CD4-positive, alpha-beta T cell treated with Interleukin-6 for 4 hours (primary cell): Measurements from ENCODE around the gene UPP2.

Experiments
- DNase-seq: peaks from one replicate; pipeline ENCODE4 v3.0.0-alpha.2; 2020; ENCODE audit warnings: mixed read lengths

UPP2 gene

DNA sequence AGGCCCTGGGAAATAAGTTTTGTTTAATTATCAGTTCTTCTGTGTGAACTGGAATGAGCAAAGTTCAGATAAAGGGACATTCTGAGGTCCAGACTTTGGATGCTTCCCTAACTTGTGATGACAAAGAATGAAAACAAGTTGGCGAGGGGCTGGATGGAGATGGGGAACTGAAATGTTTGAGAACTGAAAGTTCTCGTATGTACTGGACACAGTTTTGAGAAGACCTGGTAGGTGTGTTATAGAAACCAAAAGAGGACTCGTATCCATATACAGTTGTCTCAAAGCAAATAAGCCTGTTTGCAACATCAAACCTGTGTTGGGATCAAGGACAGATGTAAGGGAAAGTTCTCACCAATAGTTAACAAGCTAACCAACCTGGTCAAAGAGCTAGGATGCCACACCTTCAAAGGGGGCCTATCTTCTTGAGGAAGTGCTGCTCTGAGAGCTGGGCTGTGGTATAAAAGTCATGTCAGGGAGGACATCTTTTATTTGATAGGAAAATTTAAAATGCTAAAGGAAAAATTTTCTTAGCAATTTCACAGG lies at the start of gene UPP2:
Gene UPP2 (plus strand): TSS at position 493 of the 543 bp plus-strand sequence. CDS start 188 bp downstream, outside the sequence.
- DNase-seq, result no peak

DNA sequence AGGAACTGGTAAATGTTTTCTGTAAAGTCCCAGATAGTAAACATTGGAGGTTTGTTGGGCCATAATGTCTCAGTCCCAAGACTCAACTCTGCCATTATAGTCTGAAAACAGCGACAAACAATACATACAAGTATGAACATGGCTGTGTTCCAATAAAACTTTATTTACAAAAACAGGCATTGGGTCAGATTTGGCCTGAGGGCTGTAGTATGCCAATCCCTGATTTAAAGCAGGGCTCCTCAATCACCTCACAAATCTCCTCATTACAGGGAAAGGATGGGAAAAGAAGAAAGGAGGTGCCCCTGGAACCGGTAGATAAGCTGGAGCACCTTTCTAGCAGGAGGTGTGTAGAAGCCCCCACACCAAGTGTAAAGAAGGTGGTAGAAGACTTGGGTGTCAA lies 48.9 kb upstream of the UPP2 start:
- no peak for DNase-seq

DNA sequence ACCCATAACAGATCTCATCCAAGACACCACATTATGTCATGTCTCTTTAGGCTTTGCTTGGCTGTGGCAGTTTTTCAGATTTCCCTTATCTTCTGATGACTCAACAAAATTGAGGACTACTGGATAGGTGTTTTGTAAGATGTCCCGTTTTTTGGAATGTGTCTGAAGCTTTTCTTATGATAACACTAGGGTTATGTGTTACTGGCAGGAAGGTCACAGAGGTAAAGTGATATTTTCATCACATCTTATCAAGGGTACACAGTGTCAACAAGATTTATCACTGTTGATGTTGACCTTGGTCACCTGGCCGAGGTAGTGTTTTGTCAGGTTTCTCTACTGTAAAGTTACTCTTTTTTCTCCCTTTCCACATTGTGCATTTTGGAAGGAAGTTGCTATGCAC lies 44.8 kb upstream of the UPP2 start:
- no peak for DNase-seq

DNA sequence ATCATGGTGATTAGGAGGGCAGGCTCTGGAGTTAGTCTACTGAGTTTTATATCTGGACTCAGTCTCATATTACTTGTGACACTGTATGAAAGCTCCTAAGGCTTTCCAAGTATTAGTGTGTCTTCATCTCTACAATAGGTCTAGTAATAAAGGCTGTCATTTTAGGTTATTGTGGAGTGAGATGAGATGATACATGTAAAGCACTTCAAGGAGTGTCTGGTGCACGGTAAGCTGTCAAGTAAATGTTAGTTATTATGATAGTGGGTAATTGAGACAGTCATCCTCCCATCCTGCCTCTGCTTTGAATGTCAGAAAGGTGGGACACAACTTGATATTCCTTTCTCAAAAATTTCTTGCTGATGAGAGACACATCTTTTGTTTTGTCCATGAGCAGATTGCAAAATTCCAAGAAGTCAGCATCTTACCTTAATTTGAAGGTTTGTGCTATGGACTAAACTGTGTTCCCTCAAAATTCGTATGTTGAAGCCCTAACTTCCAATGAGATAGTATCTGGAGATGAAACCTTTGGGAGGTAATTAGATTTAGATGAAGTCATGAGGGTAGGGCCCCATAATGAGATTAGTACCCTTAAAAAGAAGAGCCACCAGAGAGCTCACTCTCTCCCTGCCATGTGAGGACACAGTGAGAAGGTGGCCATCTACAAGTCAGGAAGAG lies 41.4 kb upstream of the UPP2 start:
- no peak for DNase-seq

DNA sequence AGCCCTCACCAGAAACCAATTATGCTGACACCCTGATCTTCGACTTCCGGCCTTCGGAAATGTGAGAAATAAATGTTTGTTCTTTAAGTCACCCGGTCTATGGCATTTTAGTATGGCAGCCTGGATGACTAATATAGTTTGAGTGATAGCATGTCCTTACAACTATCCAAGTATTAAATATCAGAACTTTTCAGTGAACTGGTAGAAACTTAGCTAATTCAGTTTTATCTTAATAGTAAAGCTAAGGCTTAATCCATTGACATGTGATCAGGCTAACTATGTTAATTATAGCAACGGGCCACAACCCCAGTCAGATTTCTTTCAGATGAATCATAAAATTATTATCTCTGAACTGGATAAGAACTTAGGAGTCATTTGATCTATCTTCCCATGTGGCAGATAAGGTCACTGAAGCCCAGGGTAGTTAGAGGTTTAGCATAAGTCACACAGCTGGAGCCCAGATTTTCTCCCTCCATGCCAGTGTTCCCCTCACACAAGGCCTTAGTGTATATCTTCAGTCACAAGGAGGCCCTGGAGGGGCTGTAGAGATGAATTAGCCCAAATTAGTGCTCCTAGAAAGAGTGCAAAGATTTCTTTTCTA lies 40.7 kb upstream of the UPP2 start:
- no peak for DNase-seq

DNA sequence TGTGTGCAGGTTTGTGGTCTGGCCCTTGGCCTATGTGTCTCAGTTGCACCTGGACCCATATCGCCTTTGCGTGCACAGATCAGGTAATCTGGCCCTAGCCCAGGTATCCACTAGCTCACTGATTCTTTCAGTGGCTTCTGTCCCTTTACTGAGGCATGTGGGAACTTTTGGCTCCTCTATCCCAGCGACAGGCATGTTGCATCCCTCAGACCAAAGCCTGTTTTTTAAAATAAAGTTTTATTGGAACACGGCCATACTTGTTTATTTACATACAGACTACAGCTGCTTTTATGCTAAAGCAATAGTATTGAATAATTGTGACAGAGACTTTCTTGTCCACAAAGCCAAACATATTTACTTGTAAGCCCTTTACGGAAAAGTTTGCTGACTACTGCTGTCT lies 39.9 kb upstream of the UPP2 start:
- DNase-seq, result no peak

DNA sequence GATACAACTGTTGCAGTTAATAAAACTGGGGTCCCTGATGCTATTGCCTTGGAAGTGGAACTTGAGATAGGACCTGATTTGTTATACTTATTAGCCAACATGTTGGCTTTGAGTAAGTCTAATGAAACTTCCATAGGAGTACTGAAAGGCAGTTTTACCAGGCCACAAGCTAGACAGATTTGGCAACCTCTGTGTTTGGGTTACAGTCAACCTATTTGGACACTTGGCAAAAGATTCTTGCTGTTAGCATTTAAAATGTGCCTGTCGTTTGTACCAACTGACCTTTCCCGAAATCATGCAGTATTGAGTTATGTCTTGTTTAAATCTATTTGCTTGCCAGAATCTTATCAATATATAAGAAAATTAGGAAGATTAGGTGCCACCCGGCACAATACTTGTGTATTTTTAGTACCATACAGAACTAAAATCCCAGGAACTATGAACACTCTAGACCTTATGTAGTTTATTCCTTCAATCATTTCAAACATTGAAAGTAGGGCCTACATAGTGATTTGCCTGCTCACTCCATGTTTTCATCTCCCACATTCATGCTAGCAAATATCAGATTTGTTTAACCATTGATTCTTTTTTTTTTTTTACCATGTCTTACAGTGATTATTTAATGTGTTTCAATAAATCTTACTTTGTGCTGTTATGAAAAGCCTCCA lies 35.5 kb upstream of the UPP2 start:
- DNase-seq, result no peak

DNA sequence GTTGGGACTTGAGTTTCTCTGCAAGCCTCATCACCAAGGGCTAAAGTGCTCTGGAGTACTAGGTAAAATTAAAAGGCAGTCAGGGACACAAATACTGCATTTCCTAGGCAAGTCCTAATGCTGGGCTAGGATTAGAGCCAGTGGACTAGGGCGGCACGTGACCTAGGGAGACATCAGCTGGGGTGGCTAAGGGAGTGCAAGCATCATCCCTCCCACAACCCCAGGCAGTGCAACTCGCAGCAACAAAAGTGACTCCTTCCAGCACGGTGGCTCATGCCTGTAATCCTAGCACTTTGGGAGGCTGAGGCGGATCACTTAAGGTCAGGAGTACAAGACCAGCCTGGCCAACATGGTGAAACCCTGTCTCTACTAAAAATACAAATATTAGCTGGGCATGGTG lies 30.7 kb upstream of the UPP2 start:
- DNase-seq, result no peak

DNA sequence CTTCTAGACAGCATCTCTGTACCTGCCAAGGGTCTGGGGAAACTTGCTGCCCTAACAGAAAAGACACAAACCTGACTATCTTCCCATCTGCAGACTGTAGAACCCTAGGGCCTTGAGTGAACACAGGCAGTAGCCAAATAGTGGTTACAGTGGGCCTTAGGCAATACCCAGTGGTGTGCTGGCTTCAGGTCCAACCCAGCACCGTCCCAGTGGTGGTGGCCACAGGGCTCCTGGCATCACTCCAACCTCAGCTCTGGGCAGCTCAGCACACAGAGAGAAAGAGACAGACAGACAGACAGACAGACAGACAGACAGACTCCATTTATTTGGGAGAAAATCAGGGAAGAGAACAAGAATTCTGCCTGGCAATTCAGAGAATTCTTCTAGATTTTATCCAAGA lies 29.3 kb upstream of the UPP2 start:
- no peak for DNase-seq

DNA sequence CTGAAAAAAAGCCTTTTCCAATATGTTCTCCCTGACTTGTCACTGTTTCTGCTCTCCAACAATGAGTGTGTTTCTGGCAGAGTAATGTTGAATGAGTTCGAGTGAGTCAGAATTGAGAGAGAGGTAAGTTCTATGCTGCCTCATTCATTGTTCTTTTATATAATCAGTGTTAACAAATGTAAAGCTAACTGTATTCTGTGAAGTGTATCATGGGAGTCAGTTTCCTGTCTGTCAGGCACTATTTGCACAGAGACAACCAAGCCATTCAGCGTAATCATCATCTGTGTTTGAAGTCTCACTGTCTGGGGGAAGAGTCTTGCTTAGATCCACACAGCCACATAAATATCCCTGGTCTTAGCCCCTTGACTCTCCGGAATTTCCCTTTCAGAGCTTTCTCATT lies 22.0 kb upstream of the UPP2 start:
- DNase-seq, result no peak

DNA sequence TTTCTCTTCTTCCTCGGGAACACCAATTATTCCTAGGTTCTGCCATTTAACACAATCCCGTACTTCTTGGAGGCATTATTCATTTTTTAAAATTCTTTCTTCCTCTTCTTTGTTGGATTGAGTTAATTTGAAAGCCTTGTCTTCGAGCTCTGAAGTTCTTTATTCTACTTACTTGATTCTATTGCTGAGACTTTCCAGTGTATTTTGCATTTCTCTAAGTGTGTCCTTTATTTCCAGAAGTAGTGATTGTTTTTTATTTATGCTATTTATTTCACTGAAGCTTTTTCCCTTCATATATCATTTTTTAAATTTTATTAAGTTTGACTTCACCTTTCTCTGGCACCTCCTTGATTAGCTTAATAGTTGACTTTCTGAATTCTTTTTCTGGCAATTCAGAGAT lies 13.6 kb upstream of the UPP2 start:
- DNase-seq, result no peak

DNA sequence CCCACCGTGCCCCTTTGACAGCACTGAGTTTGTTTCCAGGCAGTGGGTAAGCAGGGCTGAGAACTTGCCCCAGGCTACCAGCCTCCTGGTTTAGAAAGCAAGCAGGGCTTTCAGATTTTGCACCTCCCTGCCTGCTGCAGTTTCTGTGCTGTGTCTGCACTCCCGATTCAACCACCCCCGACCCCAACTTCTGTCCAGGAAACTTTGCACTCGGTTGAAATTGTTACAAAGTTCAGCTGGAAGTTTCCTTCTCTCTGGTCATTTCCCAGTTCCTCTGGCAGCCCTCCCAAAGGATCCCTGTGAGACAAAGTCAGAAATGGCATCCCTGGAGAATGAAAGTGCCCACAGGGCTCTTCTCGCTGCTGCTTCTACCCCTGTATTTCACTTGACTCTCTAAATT lies 12.4 kb upstream of the UPP2 start:
- DNase-seq, result no peak

DNA sequence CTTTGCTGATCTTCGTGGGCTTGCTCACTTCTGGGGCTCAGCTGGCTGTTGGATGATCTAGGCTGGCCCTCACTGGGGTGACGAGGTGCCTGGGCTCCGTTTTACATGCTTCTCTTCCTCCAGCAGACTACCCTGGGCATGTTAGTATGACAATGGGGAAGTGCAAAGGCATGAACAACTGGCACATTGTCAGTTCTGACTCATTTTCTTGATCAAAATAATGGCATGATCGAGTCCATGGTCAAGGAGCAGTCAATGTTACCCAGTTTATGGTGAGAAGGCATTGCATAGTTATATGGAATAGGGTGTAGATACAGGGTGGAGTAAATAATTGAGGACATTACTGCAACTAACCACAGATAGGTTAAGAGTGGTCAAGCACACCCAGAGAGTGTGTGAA lies 10.0 kb upstream of the UPP2 start:
- DNase-seq, result no peak

DNA sequence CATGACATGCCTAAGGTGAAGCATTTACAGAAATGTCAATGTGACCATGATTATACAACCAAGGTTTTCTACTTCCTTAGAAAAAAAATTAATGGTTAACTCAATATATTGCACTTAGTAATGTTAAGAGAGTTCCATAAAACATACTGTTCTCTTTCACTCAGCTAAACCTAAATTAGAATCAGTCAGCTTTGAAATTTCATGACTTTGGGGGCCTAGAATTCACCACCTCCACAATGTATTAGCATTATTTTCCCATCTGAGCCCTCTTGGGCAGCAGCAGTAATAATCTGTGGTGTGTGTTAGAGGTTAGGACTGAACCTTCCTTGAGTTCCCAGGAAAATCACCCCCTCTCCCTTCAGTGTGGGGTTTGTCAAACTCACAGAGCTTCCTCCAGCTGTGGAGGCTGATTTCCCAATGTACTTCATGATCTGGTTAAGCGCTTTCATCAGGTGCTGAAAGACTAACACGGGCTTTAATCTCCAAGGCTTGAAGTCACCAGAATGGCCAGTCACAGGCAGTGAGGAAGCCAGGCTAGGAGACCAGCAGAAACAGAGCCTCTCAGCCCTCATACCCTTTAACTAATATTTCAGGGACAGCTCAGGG lies 7.1 kb upstream of the UPP2 start:
- DNase-seq, result no peak

DNA sequence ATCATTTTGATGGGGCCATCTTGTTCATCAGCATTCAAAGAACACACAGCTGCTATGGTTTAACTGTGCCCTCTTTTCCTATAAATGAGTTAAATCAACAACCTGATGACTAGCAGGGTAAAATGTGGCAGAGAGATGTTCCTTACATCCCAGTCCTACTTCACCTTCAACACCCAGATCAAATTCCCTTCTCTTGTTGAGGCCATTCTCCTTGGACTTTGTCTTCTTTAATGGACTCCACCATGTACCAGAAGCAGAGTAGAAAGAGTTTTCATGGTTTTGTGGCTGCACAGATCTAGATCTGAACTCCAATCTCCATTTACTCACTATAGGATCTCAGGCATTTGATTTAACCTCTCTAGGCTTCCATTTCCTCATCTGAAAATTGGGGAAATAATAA lies 6.4 kb upstream of the UPP2 start:
- DNase-seq, result no peak

DNA sequence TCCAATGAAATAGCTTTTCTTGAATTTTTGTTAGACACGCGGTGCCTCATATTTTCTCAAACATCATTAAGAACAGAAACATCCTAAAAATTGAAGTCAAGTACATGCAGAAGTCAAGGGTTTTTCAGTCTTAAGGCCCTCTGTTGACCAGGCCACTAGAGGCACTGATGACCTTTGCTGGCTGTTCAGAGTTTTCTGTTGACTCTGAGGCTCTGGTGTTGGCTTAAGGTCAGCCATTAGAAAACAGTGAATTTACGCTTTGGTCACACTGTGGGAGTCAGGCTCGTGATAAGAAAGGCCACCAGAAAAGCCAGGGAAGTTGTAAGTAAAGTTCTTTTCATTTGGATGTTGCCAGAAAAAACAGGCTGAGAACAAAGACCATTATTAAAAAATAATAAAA lies 5.8 kb upstream of the UPP2 start:
- no peak for DNase-seq

DNA sequence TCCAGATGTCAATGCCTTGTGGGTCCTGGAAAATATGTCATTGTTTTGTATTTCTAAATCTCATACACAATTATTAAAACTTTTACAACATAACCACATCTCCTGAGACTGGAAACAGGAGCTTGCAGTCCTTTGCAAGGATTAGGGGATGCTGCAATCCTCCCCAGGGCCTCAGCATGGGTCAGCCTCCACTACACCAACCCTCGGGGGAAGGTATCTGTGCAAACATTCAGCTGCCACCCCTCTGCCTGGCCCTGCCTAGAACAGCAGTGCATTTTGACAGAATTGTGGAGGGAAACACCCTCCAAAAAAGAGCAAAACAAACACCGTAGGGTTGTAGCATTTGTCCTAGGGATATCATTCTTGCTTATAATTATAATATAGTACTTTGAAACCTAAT lies 4.2 kb upstream of the UPP2 start:
- no peak for DNase-seq

DNA sequence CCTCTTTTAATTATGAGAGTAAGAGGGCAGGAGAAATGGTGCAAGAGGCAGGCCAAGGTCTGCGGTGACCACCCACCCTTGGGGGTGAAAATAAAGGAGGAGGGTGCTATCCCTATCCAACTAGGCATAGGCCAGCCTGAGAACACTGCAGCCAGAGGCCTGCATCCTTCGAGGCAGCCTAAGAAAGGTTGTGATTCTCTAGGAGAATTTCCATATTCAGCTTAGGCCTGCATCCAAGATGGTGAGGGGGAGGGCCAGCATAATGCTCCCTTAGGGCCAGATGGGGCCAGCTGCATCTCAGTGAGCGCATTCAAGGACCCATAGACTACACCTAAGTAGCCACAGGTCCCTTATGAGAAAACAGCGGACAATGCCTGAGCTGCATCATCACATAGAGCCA lies 3.5 kb upstream of the UPP2 start:
- no peak for DNase-seq

DNA sequence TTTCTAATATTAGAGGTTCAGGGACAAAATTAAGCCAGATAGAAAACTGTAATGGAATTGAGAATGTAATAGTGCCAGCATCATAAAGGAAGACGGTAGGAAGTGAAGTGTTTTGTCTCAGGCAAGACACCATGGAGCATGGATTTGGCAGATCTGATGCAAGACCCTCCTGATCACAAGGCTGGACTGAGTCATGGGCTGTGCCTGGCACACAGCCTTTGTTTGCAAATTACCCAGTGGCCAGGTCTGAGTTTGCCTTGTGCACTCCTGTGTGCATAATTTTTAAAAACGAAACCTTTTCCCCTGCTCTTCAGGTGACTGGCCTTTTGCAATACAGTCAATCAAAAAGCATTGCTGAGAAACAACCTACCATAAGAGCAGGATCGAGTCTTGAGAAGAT lies 2.0 kb upstream of the UPP2 start:
- no peak for DNase-seq

DNA sequence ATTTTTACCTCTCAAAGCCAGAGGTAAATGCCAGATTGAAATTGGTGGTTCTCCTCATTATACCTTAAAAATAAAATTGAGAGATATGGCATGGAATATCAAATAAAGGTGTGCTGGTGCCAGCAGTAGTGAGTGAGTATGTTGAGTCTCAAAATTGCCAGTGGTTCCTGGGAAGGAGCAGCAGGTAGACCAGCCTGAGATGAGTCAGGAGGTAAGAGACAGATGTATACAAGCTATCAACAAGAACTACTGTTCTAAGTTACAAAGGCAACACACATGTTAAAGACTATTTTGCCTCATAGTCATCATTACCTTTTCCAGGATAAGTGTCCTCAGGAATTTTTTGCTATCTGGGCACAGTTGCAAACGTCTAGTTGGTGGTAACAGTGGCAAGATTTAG lies 1.3 kb upstream of the UPP2 start:
- DNase-seq, result no peak

DNA sequence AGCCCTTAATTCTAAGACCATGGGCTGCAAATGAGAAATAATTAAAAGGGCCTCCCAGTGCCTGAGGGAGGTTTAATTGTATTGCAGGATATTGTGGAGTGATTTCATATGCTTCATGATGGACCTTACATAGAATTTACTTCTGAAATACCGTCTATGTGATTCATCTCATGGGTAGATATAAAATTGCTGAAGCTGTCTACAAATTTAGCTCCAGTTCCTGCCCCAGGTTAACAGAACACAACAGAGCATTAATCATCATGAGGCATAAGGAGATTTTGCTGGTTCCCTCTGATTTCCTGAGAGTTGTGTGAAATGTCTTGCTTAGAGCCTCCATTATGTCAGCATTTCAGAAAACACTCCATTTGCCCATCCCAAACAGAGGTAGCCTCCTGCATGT lies 770 bp downstream of the UPP2 start:
- no peak for DNase-seq

DNA sequence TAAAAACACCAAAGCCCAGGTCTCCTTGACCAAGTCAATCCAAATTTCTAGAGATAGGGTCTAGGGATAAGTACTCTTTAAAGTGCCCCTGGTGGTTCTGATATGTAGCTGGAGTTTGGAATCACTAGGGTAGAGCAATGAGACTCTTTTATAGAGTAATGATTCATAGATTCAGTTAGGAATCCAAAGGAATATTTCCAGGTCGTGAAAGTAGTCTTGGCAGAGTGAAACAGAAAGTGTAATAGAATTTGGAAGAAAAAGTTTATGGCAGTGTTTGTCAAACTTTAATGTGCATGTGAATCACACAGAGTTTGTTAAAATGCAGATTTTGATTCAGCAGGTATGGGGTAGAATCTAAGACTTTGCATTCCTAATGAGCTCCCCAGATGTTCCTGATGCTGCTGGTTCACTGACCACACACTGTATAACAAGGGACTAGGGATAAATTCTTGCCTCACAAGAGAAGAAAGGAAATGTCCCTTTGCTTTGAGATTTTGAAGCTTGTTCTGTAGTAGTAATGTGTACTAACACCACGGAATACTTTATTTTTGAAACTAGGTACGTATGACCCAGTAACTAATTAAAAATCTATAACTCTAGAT lies 1.8 kb downstream of the UPP2 start:
- DNase-seq, result no peak

DNA sequence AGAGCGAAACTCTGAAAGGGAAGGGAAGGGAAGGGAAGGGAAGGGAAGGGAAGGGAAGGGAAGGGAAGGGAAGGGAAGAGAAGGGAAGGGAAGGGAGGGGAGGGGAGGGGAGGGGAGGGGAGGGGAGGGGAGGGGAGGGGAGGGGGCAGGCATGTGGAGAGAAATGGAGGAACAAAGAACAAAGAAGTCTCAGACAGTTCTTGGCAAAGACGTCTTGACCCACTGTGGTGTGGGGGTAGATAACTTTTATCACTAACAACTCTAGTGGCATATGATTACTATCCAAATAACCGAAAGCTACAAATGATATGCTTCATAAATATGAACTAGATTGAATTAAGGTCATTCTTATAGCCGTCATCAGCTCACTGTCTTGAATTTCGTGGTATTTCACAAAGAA lies 3.2 kb downstream of the UPP2 start:
- no peak for DNase-seq

DNA sequence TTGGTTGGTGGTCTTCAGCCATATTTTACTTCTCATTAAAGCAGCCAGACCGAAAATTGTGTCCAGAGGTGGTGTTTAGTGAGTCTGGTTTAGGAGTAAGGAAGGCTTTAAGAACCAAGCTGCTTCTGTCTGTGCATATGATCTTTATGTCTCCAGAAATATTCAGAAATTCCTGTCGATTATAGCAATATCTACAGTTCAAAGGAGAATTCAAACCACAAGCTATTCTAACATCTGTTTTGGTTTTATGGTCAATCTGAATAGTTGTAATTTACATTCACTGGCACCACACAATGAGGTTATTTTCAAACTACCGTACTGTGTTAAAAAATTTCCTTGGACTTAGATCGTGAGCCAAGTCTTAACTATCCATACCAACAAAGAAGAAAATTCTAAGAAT lies 11.3 kb downstream of the UPP2 start:
- DNase-seq, result no peak
